ENCODE results near the gene PDE6B.
"Not testable (repeated sequence)": the region's sequence is repeated elsewhere in the genome, so short reads cannot be mapped to it uniquely, and the experiment has no call there.

Gene PDE6B

GRCh38 chr4:656436-657337 is 31.3 kb downstream of the PDE6B start:
- DNase-seq (ENCODE audit: low spot score) = no peak

DNA sequence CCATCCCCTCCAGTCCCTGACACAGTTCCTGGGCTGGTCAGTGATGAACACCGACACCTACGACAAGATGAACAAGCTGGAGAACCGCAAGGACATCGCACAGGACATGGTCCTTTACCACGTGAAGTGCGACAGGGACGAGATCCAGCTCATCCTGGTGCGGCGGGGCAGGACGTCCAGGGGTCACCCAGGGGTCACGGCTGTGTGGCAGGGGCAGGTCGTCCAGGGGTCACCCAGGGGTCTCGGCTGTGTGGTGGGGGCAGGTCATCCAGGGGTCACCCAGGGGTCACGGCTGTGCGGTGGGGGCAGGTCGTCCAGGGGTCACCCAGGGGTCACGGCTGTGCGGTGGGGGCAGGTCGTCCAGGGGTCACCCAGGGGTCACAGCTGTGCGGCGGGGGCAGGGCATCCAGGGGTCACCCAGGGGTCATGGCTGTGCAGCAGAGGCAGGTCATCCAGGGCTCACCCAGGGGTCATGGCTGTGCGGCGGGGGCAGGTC is 32.0 kb downstream of the PDE6B start:
- no peak for DNase-seq (ENCODE audit: low spot score)

DNA sequence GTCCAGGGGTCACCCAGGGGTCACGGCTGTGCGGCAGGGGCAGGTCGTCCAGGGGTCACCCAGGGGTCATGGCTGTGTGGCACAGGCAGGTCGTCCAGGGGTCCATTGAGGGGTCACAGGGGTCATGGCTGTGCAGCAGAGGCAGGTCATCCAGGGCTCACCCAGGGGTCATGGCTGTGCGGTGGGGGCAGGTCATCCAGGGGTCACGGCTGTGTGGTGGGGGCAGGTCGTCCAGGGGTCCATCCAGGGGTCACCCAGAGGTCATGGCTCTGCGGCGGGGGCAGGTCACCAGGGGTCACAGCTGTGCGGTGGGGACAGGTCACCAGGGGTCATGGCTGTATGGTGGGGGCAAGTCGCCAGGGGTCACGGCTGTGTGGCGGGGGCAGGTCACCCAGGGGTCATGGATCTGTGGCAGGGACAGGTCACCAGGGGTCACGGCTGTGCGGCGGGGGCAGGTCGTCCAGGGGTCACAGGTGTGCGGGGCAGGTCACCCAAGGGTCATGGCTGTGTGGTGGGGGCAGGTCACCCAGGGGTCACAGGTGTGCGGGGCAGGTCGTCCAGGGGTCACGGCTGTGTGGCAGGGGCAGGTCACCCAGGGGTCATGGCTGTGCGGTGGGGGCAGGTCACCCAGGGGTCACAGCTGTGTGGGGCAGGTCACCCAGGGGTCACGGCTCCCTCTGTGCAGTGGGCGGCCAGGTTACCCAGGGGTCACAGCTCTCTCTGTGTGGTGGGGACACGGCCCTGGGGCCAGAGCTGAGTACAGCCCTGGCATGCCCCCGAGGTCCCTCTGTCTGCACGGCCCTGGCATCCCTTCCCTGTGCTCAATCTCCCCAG is 32.7 kb downstream of the PDE6B start:
- DNase-seq (ENCODE audit: low spot score) = no peak

DNA sequence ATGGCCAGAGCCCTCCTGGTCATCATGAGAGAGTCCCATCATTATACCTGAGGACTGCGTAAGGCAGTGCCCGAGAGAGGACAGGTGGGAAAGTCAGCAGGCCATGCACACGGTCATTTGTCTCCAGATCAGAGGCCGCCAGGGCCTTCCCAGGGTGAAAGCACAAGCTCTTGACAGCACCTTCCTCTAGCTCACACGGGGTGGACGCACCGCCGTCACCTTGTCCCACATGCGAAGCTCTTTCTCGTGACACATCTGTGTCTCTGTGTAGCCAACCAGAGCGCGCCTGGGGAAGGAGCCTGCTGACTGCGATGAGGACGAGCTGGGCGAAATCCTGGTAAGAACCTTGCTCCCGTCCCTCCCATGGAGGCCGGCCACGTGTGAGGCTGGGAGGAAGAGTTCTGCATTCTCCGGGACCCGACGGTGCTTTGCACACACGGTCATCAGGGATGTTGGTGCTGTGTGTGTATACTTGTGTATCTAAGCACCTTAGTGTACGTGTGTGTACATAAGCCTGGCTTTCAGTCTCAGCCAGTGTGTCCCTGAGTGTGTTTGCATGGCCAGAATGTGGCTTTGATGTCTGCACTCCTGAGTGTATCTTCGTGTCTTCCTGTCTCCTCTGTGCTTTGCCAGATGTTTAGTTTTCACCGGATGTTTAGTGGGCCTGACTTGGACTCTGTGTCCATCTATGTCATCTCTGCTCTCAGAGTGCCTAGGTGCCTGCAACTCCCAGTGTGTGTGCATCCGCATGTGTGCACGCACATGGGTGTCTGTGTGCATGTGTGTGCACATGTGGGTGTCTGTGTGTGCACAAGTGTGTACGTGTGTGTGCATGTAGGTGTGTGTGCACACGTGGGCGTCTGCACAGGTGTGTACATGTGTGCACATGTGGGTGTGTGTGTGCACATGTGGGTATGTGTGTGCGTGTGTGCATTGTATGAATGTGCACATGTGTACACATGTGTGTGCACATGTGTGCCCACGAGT is 33.6 kb downstream of the PDE6B start:
- no peak for DNase-seq (ENCODE audit: low spot score)

- no peak for DNase-seq (ENCODE audit: low spot score)
Observed at GRCh38 chr4:659851-660250, 34.5 kb downstream of the PDE6B start.

GRCh38 chr4:660401-660800 is 35.0 kb downstream of the PDE6B start:
- no peak for DNase-seq (ENCODE audit: low spot score)

GRCh38 chr4:661231-661630 is 35.9 kb downstream of the PDE6B start:
- no peak for DNase-seq (ENCODE audit: low spot score)

- DNase-seq (ENCODE audit: low spot score) = no peak
Observed at GRCh38 chr4:661881-662761, 36.7 kb downstream of the PDE6B start.

GRCh38 chr4:663046-663437 is 37.7 kb downstream of the PDE6B start:
- no peak for DNase-seq (ENCODE audit: low spot score)

- no peak for DNase-seq (ENCODE audit: low spot score)
Observed at GRCh38 chr4:663438-664428, 38.4 kb downstream of the PDE6B start.

DNA sequence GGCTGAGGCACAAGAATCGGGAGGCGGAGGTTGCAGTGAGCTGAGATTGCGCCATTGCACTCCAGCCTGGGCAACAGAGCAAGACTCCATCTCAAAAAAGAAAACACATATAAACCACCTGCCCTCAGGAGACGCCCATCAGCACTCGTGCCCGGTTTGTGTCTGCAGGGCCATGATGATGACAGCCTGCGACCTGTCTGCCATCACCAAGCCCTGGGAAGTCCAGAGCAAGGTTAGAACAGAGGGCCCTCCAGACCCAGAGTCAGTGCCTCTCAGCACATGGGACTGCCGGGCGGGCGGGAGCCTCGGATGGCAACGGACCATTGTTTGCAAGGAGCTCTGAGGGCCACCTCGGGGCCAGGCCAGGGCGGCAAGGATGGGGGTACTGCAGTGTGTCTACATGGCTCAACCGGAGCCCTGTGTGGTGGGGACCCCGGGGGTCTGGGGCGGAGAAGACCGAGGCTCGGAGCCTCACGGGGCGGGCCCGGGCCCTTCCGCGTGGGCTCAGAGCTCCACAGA is 39.4 kb downstream of the PDE6B start:
- DNase-seq (ENCODE audit: low spot score) = no peak

GRCh38 chr4:665381-665750 is 40.0 kb downstream of the PDE6B start:
- DNase-seq (ENCODE audit: low spot score) = no peak

- DNase-seq (ENCODE audit: low spot score) = no peak
Observed at GRCh38 chr4:665751-666435, 40.5 kb downstream of the PDE6B start.

DNA sequence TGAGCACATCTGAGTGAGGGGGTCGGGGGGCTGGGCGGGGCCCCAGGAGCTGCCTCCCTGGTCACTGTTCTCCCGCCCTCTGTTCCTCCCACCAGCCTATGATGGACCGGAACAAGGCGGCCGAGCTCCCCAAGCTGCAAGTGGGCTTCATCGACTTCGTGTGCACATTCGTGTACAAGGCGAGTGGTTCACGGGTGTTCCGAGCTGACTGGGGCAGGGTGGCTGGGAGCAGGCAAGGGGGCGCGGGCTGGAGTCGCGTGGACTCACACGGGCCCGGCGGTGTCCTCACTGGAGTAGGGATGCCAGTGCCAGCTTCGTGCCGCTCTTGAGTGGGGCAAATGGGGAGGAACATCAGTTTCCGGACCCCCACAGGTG is 41.0 kb downstream of the PDE6B start:
- DNase-seq (ENCODE audit: low spot score) = no peak

DNA sequence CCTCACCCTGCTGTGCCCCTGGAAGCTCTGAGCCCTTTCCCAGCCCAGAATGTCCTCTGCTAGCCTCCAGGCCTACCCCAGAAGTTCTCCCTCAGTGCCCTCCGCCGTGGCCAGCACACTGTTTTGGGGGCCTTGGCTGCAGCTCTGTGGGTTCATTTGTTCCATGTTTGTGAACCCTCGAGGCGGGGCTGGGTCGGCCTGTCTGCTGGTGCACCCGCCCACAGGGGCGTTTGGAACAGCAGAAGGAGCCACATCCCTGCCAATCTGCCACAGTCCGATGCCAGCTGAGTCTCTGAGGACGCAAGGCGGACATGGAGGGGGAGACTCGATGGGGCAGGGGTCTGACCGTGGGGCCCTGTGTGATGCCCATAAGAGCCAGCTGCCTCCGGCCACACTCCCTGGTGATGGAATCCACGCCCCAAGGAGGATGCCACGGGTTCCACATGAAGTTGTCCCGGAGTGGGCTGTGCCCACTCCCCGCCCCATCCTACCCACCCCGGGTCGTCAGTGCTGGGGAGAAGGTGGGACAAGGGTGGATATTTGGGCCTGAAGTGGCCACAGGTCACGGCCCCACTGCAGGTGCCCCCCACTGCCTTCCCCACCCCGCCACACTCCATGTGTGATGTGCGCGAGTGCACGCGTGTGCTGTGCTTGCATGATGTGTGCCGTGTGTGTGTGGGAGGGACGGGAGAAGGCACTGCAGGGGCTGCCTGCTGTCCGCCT is 41.6 kb downstream of the PDE6B start:
- DNase-seq (ENCODE audit: low spot score) = no peak

DNA sequence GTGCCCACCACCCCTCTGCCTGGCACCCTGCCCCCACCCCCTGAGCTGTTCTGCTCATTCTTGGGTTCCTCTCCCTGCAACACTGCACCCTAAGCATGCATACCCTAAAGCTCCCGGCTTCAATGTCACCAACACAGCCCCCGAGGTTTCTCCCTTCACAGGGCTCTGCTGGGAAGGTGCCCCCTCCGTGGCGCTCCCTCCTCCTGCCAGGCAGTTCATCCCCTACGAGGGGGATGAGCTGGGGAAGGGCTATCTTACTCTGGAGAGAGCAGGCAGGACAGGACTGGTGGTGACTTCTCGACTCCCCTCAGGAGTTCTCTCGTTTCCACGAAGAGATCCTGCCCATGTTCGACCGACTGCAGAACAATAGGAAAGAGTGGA is 42.2 kb downstream of the PDE6B start:
- no peak for DNase-seq (ENCODE audit: low spot score)

- not testable (repeated sequence) for DNase-seq (ENCODE audit: low spot score)
Observed at GRCh38 chr4:668219-668618, 42.8 kb downstream of the PDE6B start.

All from SW480 (cell line).